Natural killer cell treated with Interleukin-12 subunit alpha and Interleukin-12 subunit beta and Interleukin-15 and Interleukin-18, amount 100 ng/mL, for 72 hours (primary cell): ENCODE data around the gene NFKBIZ. TPM values are rescaled to one million over a fixed set of nuclear protein-coding genes. Genes with fewer than 3 reads are reported as not detected.

Experiments used
- ATAC-seq, 2 donors: fragments of 150-1000 bp; cut with Tn5 transposase in 1 of 2; sonication (Bioruptor Pico), chemical (Tn5 transposase) in 1 of 2; 2 replicates each; pipeline ENCODE4 v1.10.0; 2021
- DNase-seq: peaks from one replicate; pipeline ENCODE4 v3.0.0; 2022; ENCODE audit warnings: low spot score
- H3K27ac Mint-ChIP-seq, 2 donors: 1 replicate in 1 of 2; 2 replicates in 1 of 2; pipeline ENCODE4 v1.8.0; 2022; ENCODE audit warnings: mixed read lengths in 2 of 2, mild to moderate bottlenecking in 1 of 2, moderate library complexity in 1 of 2
- H3K27me3 Mint-ChIP-seq, 2 donors: 1 replicate in 1 of 2; 2 replicates in 1 of 2; pipeline ENCODE4 v1.8.0; 2022; ENCODE audit warnings: mixed read lengths in 2 of 2
- H3K36me3 Mint-ChIP-seq: one replicate; pipeline ENCODE4 v1.8.0; 2022; ENCODE audit warnings: mixed read lengths
- H3K4me1 Mint-ChIP-seq, 2 donors: 1 replicate in 1 of 2; 2 replicates in 1 of 2; pipeline ENCODE4 v1.8.0; 2022; ENCODE audit warnings: low read depth in 2 of 2, mixed read lengths in 2 of 2, mild to moderate bottlenecking in 1 of 2
- H3K4me3 Mint-ChIP-seq: one replicate; pipeline ENCODE4 v1.8.0; 2022; ENCODE audit warnings: mixed read lengths
- H3K9me3 Mint-ChIP-seq: 2 replicates; pipeline ENCODE4 v1.8.0; 2022; ENCODE audit warnings: mixed read lengths
- total RNA-seq, 2 donors: library from RNA; stranded (reverse); gene quantifications; one replicate each; pipeline ENCODE4 v1.2.3, GENCODE V29; 2022

The NFKBIZ gene
- total RNA-seq: 100 to 1,000 TPM; 314 to 418 TPM

- peak; percentile 98 for DNase-seq
- Mint-ChIP-seq H3K9me3 (no peaks in the 10 kb centered on the region), H3K27ac (peak within 1 kb of the TSS; percentile 100), H3K36me3 (peaks cover 43% of the 10 kb centered on the region), H3K27me3 (no peaks in the 10 kb centered on the region), H3K4me3 (peak within 1 kb of the TSS; percentile 88), H3K4me1 (peaks cover 52 to 56% of the 10 kb centered on the region in 2 donors)
- peak; percentile 90 to 93 for ATAC-seq
Observed at GRCh38 chr3:101848754-101849713, at the start of gene NFKBIZ. Gene NFKBIZ, plus strand, starts transcription at chr3:101849514. Its CDS starts 115 bp downstream, at chr3:101849629.

DNA sequence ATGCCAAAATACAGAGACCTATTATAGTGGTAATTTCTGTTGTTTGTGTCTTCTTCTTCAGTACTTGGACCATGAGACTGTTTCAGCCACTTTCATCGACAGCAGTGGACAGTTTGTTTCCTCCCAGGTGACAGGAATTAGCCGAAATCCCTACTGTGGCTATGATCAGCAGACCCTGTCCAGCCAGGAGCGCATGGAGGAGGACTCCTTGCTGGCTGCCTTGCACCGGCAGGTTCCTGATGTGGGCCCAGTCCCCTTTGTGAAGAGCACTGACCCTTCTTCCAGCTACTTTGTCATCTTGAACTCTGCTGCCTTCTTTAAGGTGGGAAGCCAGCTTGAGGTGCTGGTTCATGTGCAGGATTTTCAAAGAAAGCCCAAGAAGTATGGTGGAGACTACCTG lies 48.1 kb upstream of the NFKBIZ start:
- Mint-ChIP-seq H3K4me3 (no peak overlapping the region), H3K9me3 (no peaks in the 10 kb centered on the region), H3K27me3 (no peaks in the 10 kb centered on the region), H3K4me1 (peaks cover 10 to 18% of the 10 kb centered on the region in 2 donors), H3K27ac (no peak overlapping the region), H3K36me3 (peaks cover 10% of the 10 kb centered on the region)
- DNase-seq (no peak), ATAC-seq (no peak)

DNA sequence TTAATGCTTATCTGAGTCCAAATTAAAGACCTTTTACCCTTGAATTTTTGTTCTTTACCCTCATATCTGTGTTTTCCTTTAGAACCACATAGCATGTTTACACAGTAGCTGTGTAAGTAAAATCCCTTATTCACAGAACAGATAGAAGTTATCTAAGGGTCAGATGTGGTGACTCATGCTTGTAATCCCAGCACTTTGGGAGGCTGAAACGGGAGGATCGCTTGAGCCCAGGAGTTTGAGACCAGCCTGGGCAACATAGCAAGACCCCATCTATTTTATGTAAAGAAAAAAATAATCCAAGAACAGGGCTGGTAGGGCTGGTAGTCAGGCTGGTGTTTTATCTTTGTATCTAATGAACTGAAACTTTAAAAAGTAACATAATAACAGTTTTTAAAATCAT lies 47.1 kb upstream of the NFKBIZ start:
- ATAC-seq: no peak
- Mint-ChIP-seq H3K4me3 (no peak overlapping the region), H3K36me3 (peaks cover 4% of the 10 kb centered on the region), H3K27me3 (no peaks in the 10 kb centered on the region), H3K9me3 (no peaks in the 10 kb centered on the region), H3K27ac (no peak overlapping the region), H3K4me1 (peaks cover 8 to 12% of the 10 kb centered on the region in 2 donors)
- no peak for DNase-seq

DNA sequence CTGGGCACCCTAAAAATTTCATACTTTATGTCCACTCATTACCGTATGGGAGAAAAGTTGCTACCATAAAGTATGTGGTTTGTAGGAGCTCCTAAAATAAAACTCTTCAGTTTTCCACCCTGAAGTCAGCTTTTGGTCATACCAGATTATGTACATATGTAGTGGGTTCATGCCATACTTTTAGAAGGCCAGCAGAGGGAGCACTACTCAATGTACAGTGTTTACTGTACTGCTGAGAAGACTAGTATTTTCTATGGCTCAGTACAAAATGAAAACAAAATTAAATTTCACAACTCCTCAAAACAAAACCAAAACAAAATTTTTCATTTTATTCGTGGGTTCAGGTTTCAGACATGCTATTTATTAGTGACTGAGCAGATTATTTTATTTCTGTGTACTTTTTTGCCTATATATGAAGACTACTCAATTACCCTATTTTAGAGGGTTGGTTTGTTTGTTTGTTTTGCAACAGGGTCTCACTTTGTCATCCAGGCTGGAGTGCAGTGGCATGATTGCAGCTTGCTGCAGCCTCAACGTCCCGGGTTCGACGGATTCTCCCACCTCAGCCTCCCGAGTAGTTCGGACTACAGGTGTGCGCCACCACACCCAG lies 46.0 kb upstream of the NFKBIZ start:
- peak overlapping the region; percentile 39 for H3K4me3 Mint-ChIP-seq
- DNase-seq (peak; percentile 79), ATAC-seq (peak; percentile 97 to 98)
- H3K9me3 Mint-ChIP-seq: no peaks in the 10 kb centered on the region
- H3K36me3 Mint-ChIP-seq: peaks cover 4% of the 10 kb centered on the region
- H3K27ac Mint-ChIP-seq: peak overlapping the region in 1 of 2 donors; percentile 64
- no peaks in the 10 kb centered on the region for H3K27me3 Mint-ChIP-seq
- peaks cover 8 to 12% of the 10 kb centered on the region in 2 donors for H3K4me1 Mint-ChIP-seq

GRCh38 chr3:101803939-101804338 lies 45.4 kb upstream of the NFKBIZ start:
- Mint-ChIP-seq H3K27me3 (no peaks in the 10 kb centered on the region), H3K4me3 (peak overlapping the region; percentile 39), H3K9me3 (no peaks in the 10 kb centered on the region), H3K4me1 (peaks cover 10 to 14% of the 10 kb centered on the region in 2 donors), H3K36me3 (peaks cover 4% of the 10 kb centered on the region), H3K27ac (peak overlapping the region in 1 of 2 donors; percentile 64)
- ATAC-seq: no peak
- DNase-seq: no peak

DNA sequence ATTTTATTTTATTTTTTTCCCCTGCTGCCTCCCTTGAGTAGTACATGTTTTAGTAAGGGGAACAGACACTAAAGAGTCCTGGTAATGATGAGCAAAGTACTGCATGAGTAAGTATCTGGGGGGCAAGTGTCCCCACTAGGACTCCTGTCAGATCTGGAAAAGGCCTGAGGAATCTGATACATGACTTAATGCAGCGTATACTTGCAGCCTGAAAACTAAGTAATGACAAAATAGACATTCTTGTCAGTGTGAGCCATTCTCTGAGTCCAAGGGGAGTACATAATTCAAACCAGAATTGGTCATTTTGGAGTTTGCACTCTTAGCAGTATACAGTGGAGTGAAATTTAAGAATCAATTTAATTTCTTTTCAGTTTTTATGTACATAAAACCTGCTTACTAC lies 42.8 kb upstream of the NFKBIZ start:
- Mint-ChIP-seq H3K36me3 (peaks cover 4% of the 10 kb centered on the region), H3K27ac (no peak overlapping the region), H3K4me3 (no peak overlapping the region), H3K27me3 (no peaks in the 10 kb centered on the region), H3K9me3 (no peaks in the 10 kb centered on the region), H3K4me1 (peaks cover 14 to 30% of the 10 kb centered on the region in 2 donors)
- ATAC-seq (no peak), DNase-seq (no peak)

DNA sequence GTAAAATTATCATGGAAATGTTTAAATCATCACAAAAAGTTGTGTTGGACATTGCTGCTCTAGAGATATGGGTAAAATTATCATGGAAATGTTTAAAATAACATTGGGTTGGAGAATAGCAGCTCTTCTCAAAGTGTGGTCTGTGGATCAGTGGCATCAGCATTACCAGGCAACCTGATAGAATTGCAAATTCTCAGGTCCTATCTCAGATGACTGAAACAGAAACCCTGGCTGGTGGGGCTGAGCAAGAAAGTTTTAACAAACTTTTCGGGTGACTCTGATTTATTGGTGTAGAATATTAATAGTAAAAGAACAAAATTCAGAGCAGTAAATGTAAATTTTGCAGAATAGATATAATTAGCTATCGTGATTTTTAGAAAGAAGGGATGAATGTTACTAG lies 41.4 kb upstream of the NFKBIZ start:
- H3K4me1 Mint-ChIP-seq: peaks cover 14 to 30% of the 10 kb centered on the region in 2 donors
- no peak for ATAC-seq
- H3K27ac Mint-ChIP-seq: no peak overlapping the region
- H3K36me3 Mint-ChIP-seq: peaks cover 4% of the 10 kb centered on the region
- no peaks in the 10 kb centered on the region for H3K27me3 Mint-ChIP-seq
- H3K9me3 Mint-ChIP-seq: no peaks in the 10 kb centered on the region
- H3K4me3 Mint-ChIP-seq: no peak overlapping the region
- DNase-seq: no peak

DNA sequence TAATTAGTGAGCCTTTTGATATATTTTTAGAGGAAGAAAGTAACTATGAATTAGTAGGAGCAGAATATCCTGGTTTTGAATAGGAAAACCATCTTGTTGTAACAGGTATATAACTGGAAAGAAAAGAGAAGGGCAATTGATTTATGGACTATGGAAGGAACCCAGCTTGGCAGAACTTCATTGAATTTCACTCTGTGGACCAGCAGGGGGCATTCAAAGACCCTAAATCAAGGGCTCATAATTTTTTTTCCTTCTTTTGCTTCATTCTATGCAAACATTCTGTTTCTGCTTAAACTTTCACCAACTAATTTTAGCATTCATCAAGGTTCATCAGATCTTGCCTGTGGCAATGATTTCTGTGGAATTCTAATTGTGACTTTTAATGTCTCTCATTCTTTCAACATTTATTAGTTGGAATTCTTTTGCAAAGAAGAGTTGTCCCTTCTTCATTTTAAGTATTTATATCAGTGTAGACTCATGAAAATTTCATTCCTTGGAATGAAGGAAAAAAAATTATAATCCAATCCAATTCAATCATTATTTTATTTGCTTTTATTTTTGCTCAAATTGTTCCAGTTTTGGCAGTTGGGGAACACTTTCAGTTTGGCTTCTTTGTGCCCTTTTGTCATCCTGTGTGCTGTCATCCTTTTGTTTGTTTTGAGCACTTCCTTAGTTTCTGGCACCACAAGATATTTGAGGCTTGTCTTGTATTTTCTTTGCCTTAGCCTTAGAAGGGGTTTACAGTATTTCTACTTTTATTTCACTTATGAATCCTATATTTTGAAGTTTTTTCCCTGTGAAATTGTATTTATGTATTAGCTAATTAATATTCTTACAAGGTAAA lies 39.9 kb upstream of the NFKBIZ start:
- Mint-ChIP-seq H3K9me3 (no peaks in the 10 kb centered on the region), H3K4me3 (no peak overlapping the region), H3K27me3 (no peaks in the 10 kb centered on the region), H3K36me3 (peaks cover 1% of the 10 kb centered on the region), H3K27ac (peak overlapping the region; percentile 35 to 36), H3K4me1 (peaks cover 10 to 31% of the 10 kb centered on the region in 2 donors)
- ATAC-seq: no peak
- DNase-seq: no peak

DNA sequence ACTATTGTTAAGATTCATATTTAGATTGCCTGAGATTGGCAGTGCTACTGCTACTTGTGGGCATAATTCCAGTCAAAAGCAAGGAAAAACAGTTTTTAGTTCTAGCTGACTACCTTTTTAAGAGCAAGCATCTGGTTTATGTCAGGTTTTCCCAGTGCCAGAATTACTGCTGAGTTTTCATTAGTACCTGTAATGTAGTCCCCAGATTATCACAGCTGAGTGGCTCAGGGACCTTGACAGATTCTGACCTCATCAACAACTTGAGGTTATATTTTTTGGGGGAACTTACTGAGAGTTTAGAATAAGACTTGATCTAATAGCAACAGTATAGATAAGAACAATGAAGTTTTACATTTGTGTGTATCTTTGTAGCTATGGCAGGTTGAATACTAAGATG lies 39.3 kb upstream of the NFKBIZ start:
- Mint-ChIP-seq H3K4me3 (no peak overlapping the region), H3K36me3 (no peaks in the 10 kb centered on the region), H3K9me3 (no peaks in the 10 kb centered on the region), H3K27ac (peak overlapping the region; percentile 26 to 31), H3K4me1 (peaks cover 14 to 34% of the 10 kb centered on the region in 2 donors), H3K27me3 (no peaks in the 10 kb centered on the region)
- DNase-seq (no peak), ATAC-seq (no peak)

DNA sequence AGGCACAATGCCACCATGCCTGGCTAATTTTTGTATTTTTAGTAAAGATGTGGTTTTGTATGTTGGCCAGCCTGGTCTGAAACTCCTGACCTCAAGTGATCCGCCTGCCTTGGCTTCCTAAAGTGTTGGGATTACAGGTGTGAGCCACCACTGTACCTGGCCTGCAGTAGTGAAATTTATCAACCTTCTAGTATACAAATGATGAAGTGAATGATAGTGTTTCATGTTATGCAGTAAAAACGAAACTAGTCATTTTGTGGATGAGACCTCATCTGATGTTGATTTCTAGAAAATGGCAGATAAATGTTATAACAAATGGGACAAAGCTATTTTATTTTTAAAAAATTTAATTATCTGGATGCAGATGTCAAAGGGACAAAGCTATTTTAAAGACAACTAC lies 37.4 kb upstream of the NFKBIZ start:
- H3K9me3 Mint-ChIP-seq: no peaks in the 10 kb centered on the region
- no peak overlapping the region for H3K27ac Mint-ChIP-seq
- DNase-seq: no peak
- peaks cover 18 to 40% of the 10 kb centered on the region in 2 donors for H3K4me1 Mint-ChIP-seq
- H3K4me3 Mint-ChIP-seq: no peak overlapping the region
- no peak for ATAC-seq
- H3K27me3 Mint-ChIP-seq: no peaks in the 10 kb centered on the region
- H3K36me3 Mint-ChIP-seq: no peaks in the 10 kb centered on the region

DNA sequence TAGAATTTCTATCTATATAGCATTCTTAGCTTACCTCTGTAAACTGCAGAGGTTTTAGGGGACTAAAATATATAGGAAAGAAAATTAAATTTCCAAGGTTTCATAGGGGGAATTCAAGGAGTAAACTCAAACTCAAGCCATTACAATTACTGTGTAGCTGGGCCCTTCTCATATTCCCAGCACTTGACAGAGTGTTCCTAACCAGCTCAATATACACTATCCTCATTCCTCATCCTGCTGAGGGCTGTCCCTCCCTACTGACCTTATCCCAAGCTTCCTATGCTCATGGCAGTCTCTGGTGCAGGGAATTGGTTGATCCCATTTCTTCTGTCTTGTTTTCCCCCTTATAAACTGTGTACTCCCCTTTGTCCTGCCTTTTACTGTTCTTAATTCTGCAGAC lies 36.4 kb upstream of the NFKBIZ start:
- DNase-seq (no peak), ATAC-seq (no peak)
- H3K4me3 Mint-ChIP-seq: no peak overlapping the region
- H3K27ac Mint-ChIP-seq: peak overlapping the region in 1 of 2 donors; percentile 47
- H3K9me3 Mint-ChIP-seq: no peaks in the 10 kb centered on the region
- peaks cover 22 to 40% of the 10 kb centered on the region in 2 donors for H3K4me1 Mint-ChIP-seq
- H3K27me3 Mint-ChIP-seq: no peaks in the 10 kb centered on the region
- H3K36me3 Mint-ChIP-seq: no peaks in the 10 kb centered on the region

DNA sequence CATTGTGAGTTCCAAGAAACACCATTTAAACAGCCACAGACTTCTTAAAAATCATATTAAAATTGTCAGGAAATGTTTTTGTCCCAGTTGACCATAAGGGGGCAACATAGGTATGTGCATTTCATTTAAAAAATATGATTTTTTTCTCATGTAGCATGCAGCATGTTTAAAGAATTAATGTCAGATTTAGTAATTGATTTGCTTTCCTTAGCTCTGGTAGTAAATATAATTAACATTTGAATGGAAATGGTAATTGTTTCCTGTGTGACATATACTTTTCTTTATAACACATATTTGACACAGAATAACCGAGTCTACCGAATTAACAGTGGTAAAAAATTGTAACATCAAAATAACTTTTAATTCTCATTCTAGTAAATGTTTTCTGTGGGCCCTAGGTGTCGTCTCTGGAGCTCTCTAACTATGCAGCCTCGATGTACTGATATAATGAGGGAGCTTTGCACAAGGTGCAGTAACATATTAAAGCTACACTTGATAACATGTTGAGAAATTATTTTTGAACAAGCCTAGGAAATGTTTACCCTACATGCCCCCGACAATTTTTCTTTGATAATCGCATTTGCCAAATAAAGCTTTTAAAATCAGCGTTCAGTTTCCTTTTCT lies 35.4 kb upstream of the NFKBIZ start:
- ATAC-seq: no peak
- Mint-ChIP-seq H3K27me3 (no peaks in the 10 kb centered on the region), H3K4me3 (no peak overlapping the region), H3K36me3 (no peaks in the 10 kb centered on the region), H3K27ac (peak overlapping the region; percentile 47 to 56), H3K9me3 (no peaks in the 10 kb centered on the region), H3K4me1 (peaks cover 20 to 38% of the 10 kb centered on the region in 2 donors)
- no peak for DNase-seq

DNA sequence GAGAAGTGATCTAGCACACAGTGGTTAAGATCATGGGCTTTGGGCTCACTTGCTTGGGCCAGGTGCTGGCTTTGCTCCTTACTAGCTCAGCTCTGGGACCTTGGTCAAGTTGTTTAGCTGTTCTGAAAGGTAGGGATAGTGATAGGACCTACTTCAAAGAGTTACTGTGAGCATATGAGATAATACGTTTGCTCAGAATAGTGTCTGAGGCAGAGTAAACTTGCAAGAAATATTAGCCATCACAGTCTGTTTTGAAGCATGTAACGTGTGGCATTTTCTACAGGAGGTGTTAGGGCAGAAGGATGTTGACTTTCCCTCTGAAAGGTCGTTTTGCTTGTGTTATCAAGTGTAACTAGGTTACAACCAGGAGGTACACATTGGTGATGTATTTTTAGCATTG lies 34.5 kb upstream of the NFKBIZ start:
- Mint-ChIP-seq H3K4me1 (peaks cover 22 to 32% of the 10 kb centered on the region in 2 donors), H3K4me3 (peak overlapping the region; percentile 52), H3K27ac (peak overlapping the region; percentile 28 to 56), H3K36me3 (no peaks in the 10 kb centered on the region), H3K9me3 (no peaks in the 10 kb centered on the region), H3K27me3 (no peaks in the 10 kb centered on the region)
- no peak for DNase-seq
- peak in 1 of 2 donors; percentile 63 for ATAC-seq
